Astrocyte of the spinal cord (primary cell): Measurements from ENCODE around the gene IRAG1.

Source experiments
- DNase-seq: peaks from one replicate; pipeline ENCODE4 v3.0.0; 2011; ENCODE audit warnings: low read depth, low spot score
- H3K4me3 ChIP-seq: 2 replicates; pipeline ENCODE4 v1.5.1; 2011; ENCODE audit warnings: low read depth, mild to moderate bottlenecking, low read length, moderate library complexity
- CTCF ChIP-seq: IDR thresholded peaks from 2 replicates; pipeline ENCODE4 v1.5.1; 2012; ENCODE audit warnings: low read depth, mild to moderate bottlenecking, low read length, inconsistent platforms
- in situ Hi-C: cut with HindIII; loops from 2 replicates; pipeline ENCODE4 v1.10.0; 2017; ENCODE audit warnings: low sequenced_read_pairs

Gene IRAG1

DNA sequence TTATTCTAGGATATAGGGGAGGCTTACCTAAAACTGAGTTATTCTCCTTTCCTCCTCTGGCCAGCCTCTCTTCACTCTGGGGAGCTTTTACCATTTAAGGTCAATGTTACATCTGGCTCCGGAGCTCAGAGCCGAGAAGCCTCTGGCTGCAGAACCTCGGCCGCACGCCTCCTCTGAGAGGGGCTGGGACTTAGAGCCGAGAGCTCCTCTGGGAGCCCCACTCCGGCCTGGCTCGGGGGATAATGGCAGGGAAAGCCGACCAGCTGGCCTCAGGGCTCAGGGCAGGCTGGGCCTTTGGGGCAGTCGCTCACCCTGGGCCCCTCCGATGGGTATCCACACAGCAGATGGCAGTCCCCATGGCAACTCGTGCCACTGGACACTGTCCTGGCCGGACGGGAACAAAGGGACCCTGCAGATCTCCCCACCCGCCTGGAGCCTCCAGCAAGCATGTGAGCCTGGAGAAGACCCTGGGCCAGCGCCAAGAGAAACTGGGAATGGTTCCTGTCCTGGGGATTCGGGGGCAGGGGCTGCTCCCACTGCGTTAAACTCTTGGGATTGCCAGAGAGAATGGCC lies at the start of gene IRAG1:
Gene IRAG1, minus strand, starts transcription at position 247 of the 573 bp plus-strand sequence. Its CDS starts 153 bp downstream, at position 94.
- no peak for TF ChIP-seq CTCF
- in situ Hi-C loops: no loop called here
- H3K4me3 ChIP-seq: peak within 1 kb of the TSS; percentile 41
- DNase-seq: peak; percentile 70

- DNase-seq: peak; percentile 61
- TF ChIP-seq CTCF: no peak
- in situ Hi-C loops: no loop called here
- H3K4me3 ChIP-seq: no peak overlapping the region
Observed at GRCh38 chr11:10742460-10743208, 49.1 kb upstream of the IRAG1 start.

- peak; percentile 96 for DNase-seq
- peak; percentile 97 for TF ChIP-seq CTCF
- in situ Hi-C loops: no loop called here
- H3K4me3 ChIP-seq: peak overlapping the region; percentile 25
Observed at GRCh38 chr11:10735481-10736475, 42.2 kb upstream of the IRAG1 start.

DNA sequence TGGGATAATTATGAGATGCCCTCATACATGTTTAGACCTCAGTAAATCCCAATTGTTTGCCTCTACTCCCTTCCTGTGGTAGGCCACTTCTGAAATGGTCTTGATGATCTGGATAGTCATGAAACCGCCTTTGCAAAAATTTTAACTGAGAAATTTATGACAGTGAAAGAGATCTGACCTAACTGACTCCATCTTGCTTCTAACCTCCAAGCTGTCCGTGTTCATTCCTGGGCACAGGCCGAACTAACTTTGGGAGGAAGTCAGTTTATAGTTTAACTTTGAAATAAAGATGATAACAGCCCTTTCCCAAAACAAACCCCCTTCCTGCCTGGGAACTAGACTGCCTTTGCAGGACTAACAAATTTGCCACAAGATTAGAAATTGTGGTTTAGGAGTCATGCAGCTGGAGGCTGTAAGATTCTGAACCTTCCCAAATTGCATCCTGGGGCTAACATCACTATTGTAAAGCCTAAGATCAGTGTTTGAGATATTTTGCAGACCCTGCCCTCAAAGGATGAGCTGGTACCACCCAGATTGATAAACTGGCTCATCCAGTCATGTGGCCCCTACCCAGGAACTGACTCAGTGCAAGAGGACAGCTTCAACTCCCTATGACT lies 37.6 kb upstream of the IRAG1 start:
- no peak for DNase-seq
- TF ChIP-seq CTCF: no peak
- H3K4me3 ChIP-seq: no peak overlapping the region
- in situ Hi-C loops: no loop called here

GRCh38 chr11:10730151-10730550 lies 36.6 kb upstream of the IRAG1 start:
- no peak for DNase-seq
- in situ Hi-C loops: no loop called here
- no peak overlapping the region for H3K4me3 ChIP-seq
- TF ChIP-seq CTCF: no peak
